ENCODE data around the gene PRMT7.

Gene PRMT7

GRCh38 chr16:68369697-68370580 lies 59.1 kb downstream of the PRMT7 start:
- TF ChIP-seq CTCF (conservative IDR thresholded peaks at IDR 0.05; ENCODE audit: control insufficient read depth, insufficient read depth, low read depth, low read length), result no peak
- DNase-seq (ENCODE audit: low read depth), result no peak
- H3K4me3 ChIP-seq (ENCODE audit: control insufficient read depth, low read depth, low read length), result no peak overlapping the region

- no peak for DNase-seq (ENCODE audit: low read depth)
- no peak for TF ChIP-seq CTCF (conservative IDR thresholded peaks at IDR 0.05; ENCODE audit: control insufficient read depth, insufficient read depth, low read depth, low read length)
- H3K4me3 ChIP-seq (ENCODE audit: control insufficient read depth, low read depth, low read length), result no peak overlapping the region
These were observed 59.9 kb downstream of the PRMT7 start for GRCh38 chr16:68370581-68371275.

- no peak overlapping the region for H3K4me3 ChIP-seq (ENCODE audit: control insufficient read depth, low read depth, low read length)
- TF ChIP-seq CTCF (conservative IDR thresholded peaks at IDR 0.05; ENCODE audit: control insufficient read depth, insufficient read depth, low read depth, low read length), result no peak
- no peak for DNase-seq (ENCODE audit: low read depth)
These were observed 60.4 kb downstream of the PRMT7 start for GRCh38 chr16:68371276-68371651.

- TF ChIP-seq CTCF (conservative IDR thresholded peaks at IDR 0.05; ENCODE audit: control insufficient read depth, insufficient read depth, low read depth, low read length), result no peak
- DNase-seq (ENCODE audit: low read depth), result no peak
- no peak overlapping the region for H3K4me3 ChIP-seq (ENCODE audit: control insufficient read depth, low read depth, low read length)
These were observed 61.0 kb downstream of the PRMT7 start for GRCh38 chr16:68371706-68372380.

- no peak for TF ChIP-seq CTCF (conservative IDR thresholded peaks at IDR 0.05; ENCODE audit: control insufficient read depth, insufficient read depth, low read depth, low read length)
- no peak for DNase-seq (ENCODE audit: low read depth)
- H3K4me3 ChIP-seq (ENCODE audit: control insufficient read depth, low read depth, low read length), result no peak overlapping the region
These were observed 61.5 kb downstream of the PRMT7 start for GRCh38 chr16:68372381-68372720.

- no peak overlapping the region for H3K4me3 ChIP-seq (ENCODE audit: control insufficient read depth, low read depth, low read length)
- DNase-seq (ENCODE audit: low read depth), result no peak
- TF ChIP-seq CTCF (conservative IDR thresholded peaks at IDR 0.05; ENCODE audit: control insufficient read depth, insufficient read depth, low read depth, low read length), result no peak
These were observed 62.0 kb downstream of the PRMT7 start for GRCh38 chr16:68372806-68373205.
